ENCODE data around the gene ERC1.

DNA sequence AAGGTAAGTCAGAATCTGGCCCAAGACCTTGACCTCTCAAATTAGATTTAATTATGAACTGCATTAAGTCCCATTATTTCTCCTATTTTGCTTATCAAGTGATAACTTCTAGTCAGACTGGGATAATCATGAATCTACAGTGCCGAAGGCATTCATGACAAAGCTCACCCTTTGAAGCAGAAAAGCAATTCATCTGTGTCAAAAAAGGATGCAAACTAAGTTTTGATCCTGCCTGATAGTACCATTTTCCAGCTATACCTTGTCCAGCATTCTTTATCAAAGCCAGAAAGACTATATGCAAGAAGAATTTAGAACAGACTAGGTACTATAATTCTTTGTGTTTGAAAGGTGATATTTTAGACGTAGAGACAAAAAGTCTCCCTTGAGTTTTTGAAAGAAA is 335.2 kb downstream of the ERC1 start:
- TF ChIP-seq EZH2 (IDR thresholded peaks at IDR 0.05; ENCODE audit: low read length, missing control alignments), result no peak
- TF ChIP-seq, protein P1, sequence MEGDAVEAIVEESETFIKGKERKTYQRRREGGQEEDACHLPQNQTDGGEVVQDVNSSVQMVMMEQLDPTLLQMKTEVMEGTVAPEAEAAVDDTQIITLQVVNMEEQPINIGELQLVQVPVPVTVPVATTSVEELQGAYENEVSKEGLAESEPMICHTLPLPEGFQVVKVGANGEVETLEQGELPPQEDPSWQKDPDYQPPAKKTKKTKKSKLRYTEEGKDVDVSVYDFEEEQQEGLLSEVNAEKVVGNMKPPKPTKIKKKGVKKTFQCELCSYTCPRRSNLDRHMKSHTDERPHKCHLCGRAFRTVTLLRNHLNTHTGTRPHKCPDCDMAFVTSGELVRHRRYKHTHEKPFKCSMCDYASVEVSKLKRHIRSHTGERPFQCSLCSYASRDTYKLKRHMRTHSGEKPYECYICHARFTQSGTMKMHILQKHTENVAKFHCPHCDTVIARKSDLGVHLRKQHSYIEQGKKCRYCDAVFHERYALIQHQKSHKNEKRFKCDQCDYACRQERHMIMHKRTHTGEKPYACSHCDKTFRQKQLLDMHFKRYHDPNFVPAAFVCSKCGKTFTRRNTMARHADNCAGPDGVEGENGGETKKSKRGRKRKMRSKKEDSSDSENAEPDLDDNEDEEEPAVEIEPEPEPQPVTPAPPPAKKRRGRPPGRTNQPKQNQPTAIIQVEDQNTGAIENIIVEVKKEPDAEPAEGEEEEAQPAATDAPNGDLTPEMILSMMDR (conservative IDR thresholded peaks at IDR 0.05 in 1 of 2, IDR thresholded peaks at IDR 0.05 in 1 of 2; ENCODE audit: low read depth in 1 of 2, low read length in 2 of 2), result no peak
